ENCODE results near the gene CRIP2. TPM values are rescaled to one million over a fixed set of nuclear protein-coding genes. Genes with fewer than 3 reads are reported as not detected.
A peak's percentile ranks its signal among the peaks of the same experiment; 100 is the strongest.

The CRIP2 gene
- total and polyA plus RNA-seq, 2 of the 13 experiments (the other 11 are each of a cell fraction or from before 2014, with no cell fraction given) = 31.6 to 37.9 TPM

- Histone ChIP-seq H3K79me2 (ENCODE audit: insufficient read depth, low read length) (peaks cover 7% of the 10 kb centered on the region), H4K20me1 (ENCODE audit: insufficient read depth, low read length) (no peaks in the 10 kb centered on the region), H3K4me2 (ENCODE audit: low read depth, low read length) (peak overlapping the region; percentile 97), H3K4me1 (ENCODE audit: insufficient read depth, low read length) (peaks cover 68% of the 10 kb centered on the region), H3K9ac (ENCODE audit: insufficient read depth, low read depth, low read length) (peak overlapping the region; percentile 84), H3K9me3 (ENCODE audit: low read length) (no peaks in the 10 kb centered on the region), H2AFZ (ENCODE audit: low read length) (no peak overlapping the region), H3K4me3 (replicated peaks in 1 of 3; ENCODE audit: insufficient read depth in 1 of 3, low read depth in 2 of 3, low read length in 3 of 3) (peak overlapping the region; percentile 59 to 79 (median 70); a peak in 5 of 6 replicates), H3K27me3 (ENCODE audit: control insufficient read depth in 1 of 2, insufficient read depth in 2 of 2, low read length in 2 of 2) (peaks cover 0 to 7% of the 10 kb centered on the region in 2 experiments; a peak in 2 of 5 replicates), H3K36me3 (replicated peaks in 1 of 2; ENCODE audit: control insufficient read depth in 1 of 2, insufficient read depth in 2 of 2, low read length in 2 of 2) (peaks cover 0 to 3% of the 10 kb centered on the region in 2 experiments; a peak in 1 of 5 replicates), H3K27ac (ENCODE audit: extremely low read length, insufficient read depth, low read length) (peak overlapping the region; percentile 92)
- BruUV-seq (replicated peaks) = no TSS peak
- peak; percentile 82 for DNase-seq (ENCODE audit: low spot score)
- intact Hi-C loops (cut with micrococcal nuclease; ENCODE audit: unreplicated experiment) = loop anchor here (2.0 to 10.0 kb wide), 4 partner anchors 15 to 175 kb away; partner anchors contain the start of genes CRIP2 and PACS2
- CTCF ChIA-PET (ENCODE audit: low intra/inter-chr PET ratio, low total read pairs) = interaction anchor here (0.9 to 3.6 kb wide), 5 partner anchors 8 to 119 kb away, joined by 3 to 24 read pairs (median 7); no protein-coding TSS in a partner anchor
- ATAC-seq = peak; percentile 28
- peak; percentile 80 for FAIRE-seq
- POLR2A ChIA-PET = interaction anchor here (0.7 to 1.5 kb wide), 7 partner anchors 8 to 175 kb away, joined by 3 to 10 read pairs (median 4); partner anchors contain the start of gene PACS2
- in situ Hi-C loops (cut with HindIII; ENCODE audit: extremely low pct_ligation_motif_present, low pct_unique_long_range_greater_than_20kb) = loop anchor here (5.0 kb wide), 2 partner anchors 38 to 112 kb away; partner anchors contain the start of gene TMEM121
- under 1% methylated on average over 27 of the region's 44 CpGs for WGBS (ENCODE audit: low lambda C conversion rate)
- TF ChIP-seq HNF1A (IDR thresholded peaks at IDR 0.05; ENCODE audit: low read depth) (no peak), HNF1A (CRISPR knock-in tag; IDR thresholded peaks at IDR 0.05; ENCODE audit: borderline replicate concordance) (peak; percentile 3; the same call in 1 of the 2 replicates), ZFX (CRISPR knock-in tag; IDR thresholded peaks at IDR 0.05; ENCODE audit: low read depth) (peak; percentile 85), NONO (IDR thresholded peaks at IDR 0.05) (no peak), NONO (CRISPR knock-in tag; conservative IDR thresholded peaks at IDR 0.05) (peak; percentile 46; the same call in 1 of the 2 replicates), HNRNPK (IDR thresholded peaks at IDR 0.05; ENCODE audit: low read depth, low read length, poor library complexity, severe bottlenecking) (peak; percentile 72), GLI4 (CRISPR knock-in tag; IDR thresholded peaks at IDR 0.05; ENCODE audit: borderline replicate concordance) (no peak), ZNF142 (CRISPR knock-in tag; IDR thresholded peaks at IDR 0.05) (no peak), WIZ (CRISPR knock-in tag; IDR thresholded peaks at IDR 0.05) (0 out of 2 replicates have a peak, but pooled peaks have one; percentile 35), NPAS2 (CRISPR knock-in tag; IDR thresholded peaks at IDR 0.05; ENCODE audit: borderline replicate concordance) (no peak), SRY (CRISPR knock-in tag; IDR thresholded peaks at IDR 0.05) (0 out of 2 replicates have a peak, but pooled peaks have one; percentile 17), SRF (IDR thresholded peaks at IDR 0.05; ENCODE audit: low read depth, low read length) (no peak), ZNF136 (CRISPR knock-in tag; IDR thresholded peaks at IDR 0.05; ENCODE audit: low read depth) (no peak)
These were observed 15.1 kb downstream of the CRIP2 start for GRCh38 chr14:105489542-105490266.

Data from HepG2 (cell line).